T follicular helper cell (primary cell): ENCODE data around the gene PPP1R13L.
"Not testable (repeated sequence)": the region's sequence is repeated elsewhere in the genome, so short reads cannot be mapped to it uniquely, and the experiment has no call there.

Experiments
- DNase-seq: peaks from one replicate; pipeline ENCODE4 v3.0.0-alpha.2; 2020; ENCODE audit warnings: low read depth

Gene PPP1R13L

GRCh38 chr19:45345506-45345860 lies 59.4 kb downstream of the PPP1R13L start:
- DNase-seq: no peak

GRCh38 chr19:45344621-45345505 lies 60.0 kb downstream of the PPP1R13L start:
- DNase-seq: no peak

- DNase-seq: no peak
Observed at GRCh38 chr19:45342911-45343310, 62.0 kb downstream of the PPP1R13L start.

GRCh38 chr19:45340899-45341453 lies 63.9 kb downstream of the PPP1R13L start:
- DNase-seq: no peak

GRCh38 chr19:45340232-45340898 lies 64.5 kb downstream of the PPP1R13L start, which contains the start of gene KLC3:
KLC3 (plus strand) TSS chr19:45340750; CDS start chr19:45345542, 4,792 bp downstream.
- DNase-seq: peak; percentile 10

- DNase-seq: no peak
Observed at GRCh38 chr19:45339629-45340028, 65.2 kb downstream of the PPP1R13L start.

GRCh38 chr19:45336696-45337251 lies 68.1 kb downstream of the PPP1R13L start:
- no peak for DNase-seq

GRCh38 chr19:45334881-45335280 lies 70.0 kb downstream of the PPP1R13L start:
- not testable (repeated sequence) for DNase-seq

- no peak for DNase-seq
Observed at GRCh38 chr19:45333609-45334303, 71.1 kb downstream of the PPP1R13L start.

- no peak for DNase-seq
Observed at GRCh38 chr19:45331411-45331810, 73.5 kb downstream of the PPP1R13L start.
